HFFc6 (cell line): ENCODE measurements around the gene WNT5A. TPM values are rescaled to one million over a fixed set of nuclear protein-coding genes. Genes with fewer than 3 reads are reported as not detected.

Experiments
- DNase-seq: peaks from one replicate; pipeline ENCODE4 v3.0.0-alpha.2; 2018
- H3K27ac Mint-ChIP-seq: 2 replicates; pipeline ENCODE4 v1.8.0; 2020; ENCODE audit warnings: mild to moderate bottlenecking, mixed read lengths
- H3K27me3 Mint-ChIP-seq: 2 replicates; pipeline ENCODE4 v1.8.0; 2021; ENCODE audit warnings: mild to moderate bottlenecking, moderate library complexity, mixed read lengths; ENCODE audit not compliant: insufficient read depth
- H3K36me3 Mint-ChIP-seq: 2 replicates; pipeline ENCODE4 v1.8.0; 2021; ENCODE audit warnings: low read depth, mixed read lengths
- H3K4me1 Mint-ChIP-seq: 2 replicates; pipeline ENCODE4 v1.8.0; 2020; ENCODE audit warnings: low read depth, mixed read lengths
- H3K4me3 Mint-ChIP-seq: 2 replicates; pipeline ENCODE4 v1.8.0; 2020; ENCODE audit warnings: mild to moderate bottlenecking, moderate library complexity, mixed read lengths
- H3K9me3 Mint-ChIP-seq: 2 replicates; pipeline ENCODE4 v1.8.0; 2020; ENCODE audit warnings: mild to moderate bottlenecking, mixed read lengths
- total RNA-seq, 6 experiments: library from RNA; stranded (reverse); fragmentation: NEBNext Ultra II Directional; extraction: Animal tissue kit (Norgen Biotek cat#: 25700); gene quantifications; 2 replicates in 1 of 6; 3 replicates in 5 of 6; pipeline ENCODE4 v1.2.3, GENCODE V29; 2021
- TF ChIP-seq, protein P1 (sequence below): fragments of 200-600 bp; sonication (generic); IDR thresholded peaks from 2 replicates; pipeline ENCODE4 v1.5.0; 2021; ENCODE audit warnings: antibody characterized with exemption, mild to moderate bottlenecking

WNT5A gene
- total RNA-seq, 6 experiments from 2014 or later, result 240 to 387 (median 256) TPM

GRCh38 chr3:55526332-55527030, 39.4 kb upstream of the WNT5A start:
- Mint-ChIP-seq H3K9me3 (no peaks in the 10 kb centered on the region), H3K27me3 (peaks cover 15% of the 10 kb centered on the region), H3K36me3 (no peaks in the 10 kb centered on the region), H3K4me3 (no peak overlapping the region), H3K4me1 (peaks cover 28% of the 10 kb centered on the region), H3K27ac (no peak overlapping the region)
- TF ChIP-seq, protein P1, sequence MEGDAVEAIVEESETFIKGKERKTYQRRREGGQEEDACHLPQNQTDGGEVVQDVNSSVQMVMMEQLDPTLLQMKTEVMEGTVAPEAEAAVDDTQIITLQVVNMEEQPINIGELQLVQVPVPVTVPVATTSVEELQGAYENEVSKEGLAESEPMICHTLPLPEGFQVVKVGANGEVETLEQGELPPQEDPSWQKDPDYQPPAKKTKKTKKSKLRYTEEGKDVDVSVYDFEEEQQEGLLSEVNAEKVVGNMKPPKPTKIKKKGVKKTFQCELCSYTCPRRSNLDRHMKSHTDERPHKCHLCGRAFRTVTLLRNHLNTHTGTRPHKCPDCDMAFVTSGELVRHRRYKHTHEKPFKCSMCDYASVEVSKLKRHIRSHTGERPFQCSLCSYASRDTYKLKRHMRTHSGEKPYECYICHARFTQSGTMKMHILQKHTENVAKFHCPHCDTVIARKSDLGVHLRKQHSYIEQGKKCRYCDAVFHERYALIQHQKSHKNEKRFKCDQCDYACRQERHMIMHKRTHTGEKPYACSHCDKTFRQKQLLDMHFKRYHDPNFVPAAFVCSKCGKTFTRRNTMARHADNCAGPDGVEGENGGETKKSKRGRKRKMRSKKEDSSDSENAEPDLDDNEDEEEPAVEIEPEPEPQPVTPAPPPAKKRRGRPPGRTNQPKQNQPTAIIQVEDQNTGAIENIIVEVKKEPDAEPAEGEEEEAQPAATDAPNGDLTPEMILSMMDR, result no peak
- no peak for DNase-seq

GRCh38 chr3:55525436-55525835, 38.3 kb upstream of the WNT5A start:
- H3K27ac Mint-ChIP-seq, result no peak overlapping the region

DNA sequence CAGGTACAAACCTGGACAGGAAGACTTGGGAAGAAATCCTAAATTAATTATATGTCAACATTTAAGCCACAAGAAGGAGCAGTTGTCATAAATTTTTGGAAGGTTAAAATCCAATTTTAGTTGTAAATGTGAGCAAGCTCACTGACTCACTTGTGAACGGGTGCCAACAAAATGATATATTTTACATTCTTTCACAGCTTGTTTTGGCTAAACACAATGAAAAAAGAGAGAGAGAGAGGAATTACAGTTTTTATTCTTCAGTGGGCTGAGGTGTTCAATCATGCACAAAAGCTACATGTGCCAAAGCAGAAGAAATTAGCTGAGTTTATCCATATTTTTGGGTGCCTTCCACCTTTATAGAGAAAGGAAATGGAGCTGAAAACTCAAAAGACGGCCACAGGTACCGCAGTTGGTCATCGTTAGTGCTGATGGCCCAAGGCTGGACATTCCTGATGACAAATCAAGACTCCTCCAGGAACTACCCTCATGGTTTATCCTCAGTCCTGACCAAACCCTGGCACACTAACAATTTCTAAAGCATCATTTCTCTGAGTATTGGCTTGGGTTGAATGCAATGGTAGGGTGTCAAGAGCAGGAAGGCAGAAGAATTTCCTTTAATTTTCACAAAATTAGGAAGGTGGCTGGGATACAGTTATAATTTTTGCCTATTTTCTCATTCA, 37.6 kb upstream of the WNT5A start:
- no peak overlapping the region for H3K27ac Mint-ChIP-seq
- no peaks in the 10 kb centered on the region for H3K36me3 Mint-ChIP-seq
- H3K9me3 Mint-ChIP-seq, result no peaks in the 10 kb centered on the region
- H3K4me3 Mint-ChIP-seq, result no peak overlapping the region
- TF ChIP-seq, protein P1, result no peak
- peaks cover 13% of the 10 kb centered on the region for H3K27me3 Mint-ChIP-seq
- DNase-seq, result peak; percentile 28
- peaks cover 36% of the 10 kb centered on the region for H3K4me1 Mint-ChIP-seq

More at GRCh38 chr3:55525436-55525835, 38.3 kb upstream of the WNT5A start:
- Mint-ChIP-seq H3K4me3 (no peak overlapping the region), H3K4me1 (peaks cover 35% of the 10 kb centered on the region), H3K9me3 (no peaks in the 10 kb centered on the region), H3K27me3 (peaks cover 13% of the 10 kb centered on the region), H3K36me3 (no peaks in the 10 kb centered on the region)
- no peak for DNase-seq
- TF ChIP-seq, protein P1, result no peak

DNA sequence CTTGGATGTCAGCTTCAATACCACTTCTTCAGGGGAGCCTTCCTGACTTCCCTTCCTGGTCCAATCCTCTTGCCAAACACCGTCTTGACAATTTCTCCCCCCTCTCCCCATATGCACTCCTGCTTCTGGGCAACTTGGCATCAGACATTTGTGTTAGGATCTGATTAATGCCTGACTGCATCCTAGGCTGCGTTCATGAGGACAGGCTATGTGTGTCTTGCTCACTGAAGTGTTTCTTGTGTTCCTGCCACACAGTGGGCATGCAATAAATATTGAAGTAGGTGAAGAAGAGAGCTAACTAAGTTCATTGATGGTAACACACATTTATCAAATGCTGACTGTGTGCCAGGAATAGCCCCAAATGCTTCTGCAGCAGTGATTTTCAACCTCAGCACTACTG, 36.4 kb upstream of the WNT5A start:
- H3K4me3 Mint-ChIP-seq, result no peak overlapping the region
- TF ChIP-seq, protein P1, result no peak
- H3K4me1 Mint-ChIP-seq, result peaks cover 48% of the 10 kb centered on the region
- H3K36me3 Mint-ChIP-seq, result no peaks in the 10 kb centered on the region
- H3K27ac Mint-ChIP-seq, result no peak overlapping the region
- H3K27me3 Mint-ChIP-seq, result peaks cover 13% of the 10 kb centered on the region
- H3K9me3 Mint-ChIP-seq, result no peaks in the 10 kb centered on the region
- DNase-seq, result no peak

DNA sequence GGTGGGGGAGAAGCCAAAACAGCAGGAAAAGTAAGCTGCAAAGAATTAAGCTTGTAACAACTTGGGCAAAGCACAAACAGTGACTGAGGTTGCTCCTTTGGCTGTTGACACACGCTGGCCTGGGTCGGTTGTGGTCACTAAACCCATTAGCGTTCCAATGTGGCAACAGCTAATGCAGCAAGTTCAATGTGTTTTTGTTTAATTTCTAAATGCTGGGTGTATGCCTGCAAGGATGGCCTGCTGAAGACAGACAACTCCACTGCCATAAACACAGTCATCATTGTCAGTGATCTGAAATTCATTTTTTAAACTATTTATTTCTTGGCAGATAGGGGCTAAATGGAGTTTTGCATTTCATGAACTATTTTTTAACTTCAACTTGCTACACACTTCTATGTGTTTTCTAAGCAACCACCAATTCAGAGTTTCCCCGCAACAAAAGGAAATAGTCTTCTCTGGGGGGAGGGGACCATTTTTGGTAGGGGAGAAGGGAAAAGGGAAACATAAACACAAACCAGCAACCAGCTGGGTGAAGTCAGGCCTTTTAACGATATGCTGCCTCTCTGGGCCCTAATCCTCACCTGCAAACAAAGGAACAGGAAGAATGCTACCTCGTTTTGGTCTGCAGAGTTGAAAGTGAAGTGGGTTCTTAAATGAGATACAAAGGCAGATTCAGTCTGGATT, 34.8 kb upstream of the WNT5A start:
- no peaks in the 10 kb centered on the region for H3K36me3 Mint-ChIP-seq
- no peak overlapping the region for H3K4me3 Mint-ChIP-seq
- peak; percentile 45 for DNase-seq
- H3K27ac Mint-ChIP-seq, result peak overlapping the region; percentile 20; the same call in 1 of the 2 replicates
- H3K9me3 Mint-ChIP-seq, result no peaks in the 10 kb centered on the region
- H3K4me1 Mint-ChIP-seq, result peaks cover 50% of the 10 kb centered on the region
- TF ChIP-seq, protein P1, result no peak
- H3K27me3 Mint-ChIP-seq, result peaks cover 13% of the 10 kb centered on the region
